HFFc6 (cell line): ENCODE measurements around the gene PCID2. TPM values are rescaled to one million over a fixed set of nuclear protein-coding genes. Genes with fewer than 3 reads are reported as not detected.

Source experiments
- DNase-seq: peaks from one replicate; pipeline ENCODE4 v3.0.0-alpha.2; 2018
- H3K27ac Mint-ChIP-seq: 2 replicates; pipeline ENCODE4 v1.8.0; 2020; ENCODE audit warnings: mild to moderate bottlenecking, mixed read lengths
- H3K27me3 Mint-ChIP-seq: 2 replicates; pipeline ENCODE4 v1.8.0; 2021; ENCODE audit warnings: mild to moderate bottlenecking, moderate library complexity, mixed read lengths; ENCODE audit not compliant: insufficient read depth
- H3K36me3 Mint-ChIP-seq: 2 replicates; pipeline ENCODE4 v1.8.0; 2021; ENCODE audit warnings: low read depth, mixed read lengths
- H3K4me1 Mint-ChIP-seq: 2 replicates; pipeline ENCODE4 v1.8.0; 2020; ENCODE audit warnings: low read depth, mixed read lengths
- H3K4me3 Mint-ChIP-seq: 2 replicates; pipeline ENCODE4 v1.8.0; 2020; ENCODE audit warnings: mild to moderate bottlenecking, moderate library complexity, mixed read lengths
- H3K9me3 Mint-ChIP-seq: 2 replicates; pipeline ENCODE4 v1.8.0; 2020; ENCODE audit warnings: mild to moderate bottlenecking, mixed read lengths
- total RNA-seq, 6 experiments: library from RNA; stranded (reverse); fragmentation: NEBNext Ultra II Directional; extraction: Animal tissue kit (Norgen Biotek cat#: 25700); gene quantifications; 2 replicates in 1 of 6; 3 replicates in 5 of 6; pipeline ENCODE4 v1.2.3, GENCODE V29; 2021
- TF ChIP-seq, protein P1 (sequence below): fragments of 200-600 bp; sonication (generic); IDR thresholded peaks from 2 replicates; pipeline ENCODE4 v1.5.0; 2021; ENCODE audit warnings: antibody characterized with exemption, mild to moderate bottlenecking

Gene PCID2
- total RNA-seq, 6 experiments from 2014 or later, result 59.1 to 72.5 (median 68.3) TPM

DNA sequence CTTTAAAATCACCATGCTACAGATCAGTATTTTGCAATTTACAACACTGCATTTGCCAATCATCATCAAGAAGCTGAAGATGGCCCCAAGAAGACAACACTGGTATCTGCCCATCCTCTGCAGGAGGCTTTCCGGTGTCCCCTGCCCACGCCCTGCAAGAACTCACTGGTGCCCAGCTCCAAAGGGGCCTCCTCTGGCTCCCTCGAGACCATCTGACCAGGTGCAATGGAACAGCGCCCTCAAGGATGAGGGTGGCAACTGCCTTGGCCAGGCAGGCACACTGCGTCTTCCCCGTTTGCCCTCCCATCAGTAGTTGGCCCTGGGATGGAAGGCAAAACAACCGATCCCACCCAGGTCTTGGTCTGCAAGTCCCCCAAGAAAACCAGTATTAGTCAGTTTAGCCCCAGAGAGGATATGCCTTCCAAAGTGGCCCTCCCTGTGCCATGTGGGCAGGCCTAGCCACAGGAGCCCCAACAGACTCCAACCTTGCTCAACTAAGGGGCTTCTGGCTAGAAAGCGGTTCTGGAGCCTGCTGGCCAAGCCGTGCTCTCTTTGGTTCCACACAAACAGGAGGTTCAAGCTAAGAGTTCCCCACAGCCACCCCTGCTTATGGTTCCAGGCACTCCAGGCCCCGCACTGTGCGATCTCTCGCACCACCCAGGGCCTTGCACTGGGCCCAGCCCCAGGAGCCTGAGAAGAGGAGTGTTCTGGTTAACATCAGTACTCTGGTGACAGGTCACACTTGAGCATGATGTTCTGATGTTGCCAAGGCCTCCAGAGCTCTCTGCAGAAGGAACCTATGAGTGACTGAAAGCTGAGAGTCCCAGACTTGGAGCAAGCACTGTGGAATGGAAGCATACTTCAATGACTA is 4.7 kb downstream of the PCID2 start:
- Mint-ChIP-seq H3K4me1 (peaks cover 67% of the 10 kb centered on the region), H3K4me3 (no peak overlapping the region), H3K27ac (peak overlapping the region; percentile 44; the same call in 1 of the 2 replicates), H3K9me3 (no peaks in the 10 kb centered on the region), H3K27me3 (no peaks in the 10 kb centered on the region), H3K36me3 (peaks cover 43% of the 10 kb centered on the region)
- TF ChIP-seq, protein P1, sequence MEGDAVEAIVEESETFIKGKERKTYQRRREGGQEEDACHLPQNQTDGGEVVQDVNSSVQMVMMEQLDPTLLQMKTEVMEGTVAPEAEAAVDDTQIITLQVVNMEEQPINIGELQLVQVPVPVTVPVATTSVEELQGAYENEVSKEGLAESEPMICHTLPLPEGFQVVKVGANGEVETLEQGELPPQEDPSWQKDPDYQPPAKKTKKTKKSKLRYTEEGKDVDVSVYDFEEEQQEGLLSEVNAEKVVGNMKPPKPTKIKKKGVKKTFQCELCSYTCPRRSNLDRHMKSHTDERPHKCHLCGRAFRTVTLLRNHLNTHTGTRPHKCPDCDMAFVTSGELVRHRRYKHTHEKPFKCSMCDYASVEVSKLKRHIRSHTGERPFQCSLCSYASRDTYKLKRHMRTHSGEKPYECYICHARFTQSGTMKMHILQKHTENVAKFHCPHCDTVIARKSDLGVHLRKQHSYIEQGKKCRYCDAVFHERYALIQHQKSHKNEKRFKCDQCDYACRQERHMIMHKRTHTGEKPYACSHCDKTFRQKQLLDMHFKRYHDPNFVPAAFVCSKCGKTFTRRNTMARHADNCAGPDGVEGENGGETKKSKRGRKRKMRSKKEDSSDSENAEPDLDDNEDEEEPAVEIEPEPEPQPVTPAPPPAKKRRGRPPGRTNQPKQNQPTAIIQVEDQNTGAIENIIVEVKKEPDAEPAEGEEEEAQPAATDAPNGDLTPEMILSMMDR, result no peak; the same call in 1 of the 2 replicates
- no peak for DNase-seq

DNA sequence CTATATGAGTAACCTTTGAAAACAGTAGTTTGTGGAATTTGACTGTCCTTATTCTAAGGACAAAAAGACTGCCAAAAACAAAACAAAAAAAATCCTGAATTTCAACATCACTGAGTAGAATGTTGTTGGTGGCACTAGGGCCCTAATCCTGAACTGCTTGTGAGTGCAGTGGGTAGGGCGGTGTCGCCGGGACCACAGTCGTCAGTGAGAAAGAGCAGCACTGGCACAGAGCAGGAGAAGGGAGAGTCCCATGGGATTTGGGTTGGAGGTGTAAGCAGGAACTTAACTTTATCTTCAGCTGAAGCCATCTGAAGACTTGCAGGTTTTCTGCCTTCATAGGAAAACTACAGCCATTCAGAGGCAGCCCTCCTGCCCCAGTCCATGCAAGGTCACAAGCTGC is 5.6 kb downstream of the PCID2 start:
- Mint-ChIP-seq H3K36me3 (peaks cover 44% of the 10 kb centered on the region), H3K27me3 (no peaks in the 10 kb centered on the region), H3K27ac (peak overlapping the region; percentile 44), H3K4me3 (no peak overlapping the region), H3K9me3 (no peaks in the 10 kb centered on the region), H3K4me1 (peaks cover 67% of the 10 kb centered on the region)
- TF ChIP-seq, protein P1, result no peak
- no peak for DNase-seq

DNA sequence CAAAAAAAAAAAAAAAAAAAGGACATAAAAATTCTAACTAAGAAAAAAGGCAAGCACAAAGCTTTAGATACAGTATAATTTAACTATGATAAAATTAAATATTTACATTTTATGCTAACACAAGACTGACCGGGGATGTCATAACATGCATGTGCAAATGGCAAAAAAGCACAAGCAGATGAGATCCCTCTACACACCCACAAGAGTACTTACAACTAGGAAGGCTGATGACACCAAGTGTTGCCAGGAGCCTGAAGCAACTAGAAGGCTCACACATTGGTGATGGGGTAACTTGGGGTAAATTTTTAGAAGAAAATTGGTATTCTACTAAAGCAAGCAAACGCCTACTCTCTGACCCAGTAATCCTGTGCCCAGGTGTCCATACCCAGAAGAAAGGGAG is 6.7 kb downstream of the PCID2 start:
- Mint-ChIP-seq H3K27ac (no peak overlapping the region), H3K9me3 (no peaks in the 10 kb centered on the region), H3K36me3 (peaks cover 44% of the 10 kb centered on the region), H3K27me3 (no peaks in the 10 kb centered on the region), H3K4me3 (no peak overlapping the region), H3K4me1 (peaks cover 56% of the 10 kb centered on the region)
- no peak for DNase-seq
- TF ChIP-seq, protein P1, result no peak

DNA sequence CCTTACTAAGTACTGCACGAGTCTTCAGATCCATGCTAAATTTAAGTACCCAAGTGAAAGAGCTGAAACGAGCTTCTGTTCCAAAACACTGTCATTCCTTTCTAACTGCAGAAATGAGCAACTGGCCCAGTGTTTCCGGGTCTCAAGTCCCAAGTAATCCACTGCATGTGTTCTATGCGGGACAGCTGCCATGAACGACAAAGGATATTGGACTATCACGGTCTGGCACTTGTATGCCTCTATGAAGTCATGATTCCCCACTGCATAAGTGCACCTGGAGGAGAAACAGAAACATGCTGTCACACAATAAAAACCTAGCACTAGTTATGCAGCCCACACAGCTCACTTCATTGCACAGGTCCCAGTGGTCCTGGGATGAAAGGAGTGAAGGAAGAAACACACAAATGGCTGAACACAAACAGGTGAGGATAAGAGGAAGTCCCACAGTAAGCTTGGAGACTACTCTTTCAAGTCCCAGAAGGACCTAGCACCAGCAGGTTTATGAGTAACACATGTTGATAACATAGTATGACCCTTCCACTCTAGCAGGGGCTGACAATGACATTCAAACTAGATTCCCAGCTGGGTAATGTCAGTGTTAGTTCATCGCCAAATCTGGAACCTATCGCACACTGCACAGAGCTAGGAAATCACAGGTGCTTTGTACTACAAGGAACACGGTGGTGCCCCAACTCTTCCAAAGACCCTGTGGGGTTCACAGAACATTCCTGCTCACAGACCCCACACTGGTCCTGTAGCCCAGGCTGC is 11.3 kb downstream of the PCID2 start:
- TF ChIP-seq, protein P1, result no peak
- Mint-ChIP-seq H3K27me3 (no peaks in the 10 kb centered on the region; the same call in 1 of the 2 replicates), H3K27ac (no peak overlapping the region), H3K4me1 (peaks cover 42% of the 10 kb centered on the region), H3K36me3 (peaks cover 55% of the 10 kb centered on the region), H3K9me3 (no peaks in the 10 kb centered on the region; the same call in 1 of the 2 replicates), H3K4me3 (no peak overlapping the region)
- no peak for DNase-seq

GRCh38 chr13:113195360-113195759 is 13.1 kb downstream of the PCID2 start:
- TF ChIP-seq, protein P1, result no peak
- Mint-ChIP-seq H3K4me1 (peaks cover 43% of the 10 kb centered on the region), H3K36me3 (peaks cover 54% of the 10 kb centered on the region), H3K9me3 (no peaks in the 10 kb centered on the region; the same call in 1 of the 2 replicates), H3K27me3 (no peaks in the 10 kb centered on the region; the same call in 1 of the 2 replicates), H3K27ac (no peak overlapping the region), H3K4me3 (no peak overlapping the region)
- no peak for DNase-seq
